ENCODE results near the gene CNTNAP2. TPM values are rescaled to one million over a fixed set of nuclear protein-coding genes. Genes with fewer than 3 reads are reported as not detected.
"Not testable (repeated sequence)": the region's sequence is repeated elsewhere in the genome, so short reads cannot be mapped to it uniquely, and the experiment has no call there.

The CNTNAP2 gene
- total RNA-seq, 2 experiments from 2014 or later, result not detected

DNA sequence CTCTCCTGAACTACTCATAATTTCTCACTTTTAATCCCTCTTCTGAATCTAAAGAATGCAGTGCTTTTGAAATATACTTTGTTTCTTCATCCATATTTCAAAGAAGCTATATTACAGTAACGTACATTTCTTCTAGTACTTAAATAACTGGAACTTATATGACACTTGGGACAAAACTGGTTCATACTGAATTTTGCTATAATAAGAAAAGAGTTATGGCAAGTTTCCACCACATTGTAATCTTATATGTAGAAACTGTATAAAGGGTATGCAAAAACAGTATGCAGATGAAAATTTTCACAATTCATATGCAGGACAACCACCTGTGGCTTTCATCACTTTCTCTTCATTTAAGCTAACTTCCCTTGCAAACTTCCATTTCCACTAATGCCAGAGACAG, 785.7 kb downstream of the CNTNAP2 start:
- H3K27ac ChIP-seq (ENCODE audit: low read depth in 1 of 2, low read length in 2 of 2), result no peak overlapping the region
- CTCF ChIA-PET, result no interaction called here
- H3K4me3 ChIP-seq (ENCODE audit: low read length), result no peak overlapping the region
- no peaks in the 10 kb centered on the region for H3K36me3 ChIP-seq (ENCODE audit: insufficient read depth, low read length)
- H3K9me3 Mint-ChIP-seq, result peaks cover 9% of the 10 kb centered on the region
- ATAC-seq (ENCODE audit: poor library complexity) (no peak), DNase-seq (no peak)
- TF ChIP-seq, protein P1, sequence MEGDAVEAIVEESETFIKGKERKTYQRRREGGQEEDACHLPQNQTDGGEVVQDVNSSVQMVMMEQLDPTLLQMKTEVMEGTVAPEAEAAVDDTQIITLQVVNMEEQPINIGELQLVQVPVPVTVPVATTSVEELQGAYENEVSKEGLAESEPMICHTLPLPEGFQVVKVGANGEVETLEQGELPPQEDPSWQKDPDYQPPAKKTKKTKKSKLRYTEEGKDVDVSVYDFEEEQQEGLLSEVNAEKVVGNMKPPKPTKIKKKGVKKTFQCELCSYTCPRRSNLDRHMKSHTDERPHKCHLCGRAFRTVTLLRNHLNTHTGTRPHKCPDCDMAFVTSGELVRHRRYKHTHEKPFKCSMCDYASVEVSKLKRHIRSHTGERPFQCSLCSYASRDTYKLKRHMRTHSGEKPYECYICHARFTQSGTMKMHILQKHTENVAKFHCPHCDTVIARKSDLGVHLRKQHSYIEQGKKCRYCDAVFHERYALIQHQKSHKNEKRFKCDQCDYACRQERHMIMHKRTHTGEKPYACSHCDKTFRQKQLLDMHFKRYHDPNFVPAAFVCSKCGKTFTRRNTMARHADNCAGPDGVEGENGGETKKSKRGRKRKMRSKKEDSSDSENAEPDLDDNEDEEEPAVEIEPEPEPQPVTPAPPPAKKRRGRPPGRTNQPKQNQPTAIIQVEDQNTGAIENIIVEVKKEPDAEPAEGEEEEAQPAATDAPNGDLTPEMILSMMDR (IDR thresholded peaks at IDR 0.05), result no peak
- no peak overlapping the region for H3K4me3 Mint-ChIP-seq
- no peaks in the 10 kb centered on the region for H3K27me3 Mint-ChIP-seq
- no peaks in the 10 kb centered on the region for H3K4me1 ChIP-seq (ENCODE audit: insufficient read depth, low read length)
- H3K4me1 Mint-ChIP-seq (ENCODE audit: low read depth), result no peaks in the 10 kb centered on the region
- H3K9me3 ChIP-seq (ENCODE audit: control insufficient read depth in 1 of 2, insufficient read depth in 1 of 2, low read length in 2 of 2), result peaks cover 0 to 15% of the 10 kb centered on the region in 2 experiments
- H3K27me3 ChIP-seq (ENCODE audit: control insufficient read depth in 1 of 2, insufficient read depth in 2 of 2, low read length in 2 of 2), result no peaks in the 10 kb centered on the region
- no peaks in the 10 kb centered on the region for H3K36me3 Mint-ChIP-seq (ENCODE audit: low read depth)
- no peak overlapping the region for H3K27ac Mint-ChIP-seq
- POLR2A ChIA-PET, result no interaction called here
- intact Hi-C loops (cut with DNase I, micrococcal nuclease), result no loop called here

DNA sequence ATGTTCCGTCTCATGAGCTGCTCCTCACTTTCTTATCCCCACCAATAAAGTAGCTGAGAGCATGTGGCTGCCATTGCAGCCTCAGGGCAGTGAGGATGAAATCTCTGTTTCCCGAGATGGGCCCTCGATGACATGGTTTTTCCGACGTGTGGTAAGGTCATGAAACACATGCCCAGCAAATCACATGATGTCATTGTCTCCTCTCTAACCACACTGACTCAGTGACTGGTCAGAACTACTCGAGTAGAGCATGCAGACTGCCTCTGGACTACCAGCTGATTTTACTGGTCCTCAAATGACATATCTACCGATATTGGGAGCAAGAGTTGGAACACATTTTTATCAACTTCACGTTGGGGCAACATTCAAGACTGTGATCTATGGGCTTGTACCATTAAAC, 786.1 kb downstream of the CNTNAP2 start:
- POLR2A ChIA-PET, result no interaction called here
- no peak overlapping the region for H3K27ac Mint-ChIP-seq

DNA sequence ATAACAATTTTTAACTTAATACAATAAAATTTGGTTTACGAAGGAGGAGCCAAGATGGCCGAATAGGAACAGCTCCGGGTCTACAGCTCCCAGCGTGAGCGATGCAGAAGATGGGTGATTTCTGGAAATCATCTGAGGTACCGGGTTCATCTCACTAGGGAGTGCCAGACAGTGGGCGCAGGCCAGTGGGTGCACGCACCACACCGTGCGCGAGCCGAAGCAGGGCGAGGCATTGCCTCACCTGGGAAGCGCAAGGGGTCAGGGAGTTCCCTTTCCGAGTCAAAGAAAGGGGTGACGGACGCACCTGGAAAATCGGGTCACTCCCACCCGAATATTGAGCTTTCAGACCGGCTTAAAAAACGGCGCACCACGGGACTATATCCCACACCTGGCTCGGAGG, 789.1 kb downstream of the CNTNAP2 start:
- H3K4me1 Mint-ChIP-seq (ENCODE audit: low read depth); H3K4me3 ChIP-seq (ENCODE audit: low read length); H3K9me3 Mint-ChIP-seq; DNase-seq; H3K4me1 ChIP-seq (ENCODE audit: insufficient read depth, low read length); H3K27ac ChIP-seq (ENCODE audit: low read depth in 1 of 2, low read length in 2 of 2); H3K4me3 Mint-ChIP-seq; POLR2A ChIA-PET; H3K27me3 Mint-ChIP-seq; ATAC-seq (ENCODE audit: poor library complexity); H3K27ac Mint-ChIP-seq; intact Hi-C loops (cut with DNase I, micrococcal nuclease); H3K27me3 ChIP-seq (ENCODE audit: control insufficient read depth in 1 of 2, insufficient read depth in 2 of 2, low read length in 2 of 2); H3K36me3 Mint-ChIP-seq (ENCODE audit: low read depth); H3K36me3 ChIP-seq (ENCODE audit: insufficient read depth, low read length); CTCF ChIA-PET: not testable (repeated sequence)
- peaks cover 0 to 15% of the 10 kb centered on the region in 2 experiments for H3K9me3 ChIP-seq (ENCODE audit: control insufficient read depth in 1 of 2, insufficient read depth in 1 of 2, low read length in 2 of 2)

More for the DNA sequence above, 786.1 kb downstream of the CNTNAP2 start:
- Mint-ChIP-seq H3K4me1 (ENCODE audit: low read depth) (no peaks in the 10 kb centered on the region), H3K27me3 (no peaks in the 10 kb centered on the region), H3K4me3 (no peak overlapping the region), H3K9me3 (peaks cover 9% of the 10 kb centered on the region), H3K36me3 (ENCODE audit: low read depth) (no peaks in the 10 kb centered on the region)
- Histone ChIP-seq H3K27me3 (ENCODE audit: control insufficient read depth in 1 of 2, insufficient read depth in 2 of 2, low read length in 2 of 2) (no peaks in the 10 kb centered on the region), H3K9me3 (ENCODE audit: control insufficient read depth in 1 of 2, insufficient read depth in 1 of 2, low read length in 2 of 2) (peaks cover 0 to 15% of the 10 kb centered on the region in 2 experiments), H3K27ac (ENCODE audit: low read depth in 1 of 2, low read length in 2 of 2) (no peak overlapping the region), H3K4me3 (ENCODE audit: low read length) (no peak overlapping the region), H3K4me1 (ENCODE audit: insufficient read depth, low read length) (no peaks in the 10 kb centered on the region), H3K36me3 (ENCODE audit: insufficient read depth, low read length) (no peaks in the 10 kb centered on the region)
- no peak for ATAC-seq (ENCODE audit: poor library complexity)
- TF ChIP-seq, protein P1 (IDR thresholded peaks at IDR 0.05), result no peak
- DNase-seq, result no peak
- CTCF ChIA-PET, result no interaction called here
- intact Hi-C loops (cut with DNase I, micrococcal nuclease), result no loop called here

DNA sequence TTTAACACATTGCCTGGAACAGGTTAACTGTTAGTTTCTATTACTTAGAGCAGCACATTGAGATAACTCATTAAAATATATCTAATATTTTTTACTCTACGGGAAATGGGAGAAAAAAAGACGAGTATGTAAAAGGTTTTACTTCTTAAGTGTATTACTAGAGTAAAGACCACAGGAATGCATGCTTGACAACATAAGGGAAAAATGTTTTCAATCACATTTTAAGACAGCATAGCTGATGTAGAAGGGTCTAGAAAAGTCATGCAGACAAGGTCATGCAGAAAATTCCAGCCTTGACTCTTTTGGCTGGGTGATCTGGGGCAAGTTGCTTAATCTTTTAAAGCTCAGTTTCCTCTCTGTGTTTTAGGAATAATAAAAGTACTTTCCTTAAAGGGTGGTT, 806.2 kb downstream of the CNTNAP2 start:
- H3K27me3 ChIP-seq (ENCODE audit: control insufficient read depth in 1 of 2, insufficient read depth in 2 of 2, low read length in 2 of 2), result no peaks in the 10 kb centered on the region
- DNase-seq (no peak), ATAC-seq (ENCODE audit: poor library complexity) (no peak)
- H3K4me3 ChIP-seq (ENCODE audit: low read length), result no peak overlapping the region
- H3K4me1 Mint-ChIP-seq (ENCODE audit: low read depth), result no peaks in the 10 kb centered on the region
- TF ChIP-seq, protein P1 (IDR thresholded peaks at IDR 0.05), result no peak
- CTCF ChIA-PET, result no interaction called here
- no peaks in the 10 kb centered on the region for H3K27me3 Mint-ChIP-seq
- intact Hi-C loops (cut with DNase I, micrococcal nuclease), result no loop called here
- H3K27ac ChIP-seq (ENCODE audit: low read depth in 1 of 2, low read length in 2 of 2), result no peak overlapping the region
- POLR2A ChIA-PET, result no interaction called here
- H3K27ac Mint-ChIP-seq, result no peak overlapping the region
- peaks cover 0 to 3% of the 10 kb centered on the region in 2 experiments for H3K9me3 ChIP-seq (ENCODE audit: control insufficient read depth in 1 of 2, insufficient read depth in 1 of 2, low read length in 2 of 2)
- H3K36me3 ChIP-seq (ENCODE audit: insufficient read depth, low read length), result no peaks in the 10 kb centered on the region
- no peaks in the 10 kb centered on the region for H3K4me1 ChIP-seq (ENCODE audit: insufficient read depth, low read length)
- no peak overlapping the region for H3K4me3 Mint-ChIP-seq
- H3K36me3 Mint-ChIP-seq (ENCODE audit: low read depth), result no peaks in the 10 kb centered on the region
- H3K9me3 Mint-ChIP-seq, result peaks cover 6% of the 10 kb centered on the region

All from CD4-positive, alpha-beta T cell (primary cell).